Ectodermal cell (in vitro differentiated cells): ENCODE results near the gene FTL. TPM values are rescaled to one million over a fixed set of nuclear protein-coding genes. Genes with fewer than 3 reads are reported as not detected.
"Not testable (repeated sequence)": the region's sequence is repeated elsewhere in the genome, so short reads cannot be mapped to it uniquely, and the experiment has no call there.

Source experiments
- H3K27ac ChIP-seq: 2 replicates; pipeline ENCODE4 v1.7.0; 2013; ENCODE audit warnings: mild to moderate bottlenecking, low read depth, low read length; ENCODE audit not compliant: insufficient read depth, poor library complexity, severe bottlenecking
- H3K27me3 ChIP-seq: 2 replicates; pipeline ENCODE4 v1.7.0; 2013; ENCODE audit warnings: mild to moderate bottlenecking, low read length; ENCODE audit not compliant: insufficient read depth, control insufficient read depth, poor library complexity, severe bottlenecking
- H3K36me3 ChIP-seq: one replicate; pipeline ENCODE4 v1.7.0; 2013; ENCODE audit warnings: low read length; ENCODE audit not compliant: control insufficient read depth, insufficient read depth
- H3K4me1 ChIP-seq: one replicate; pipeline ENCODE4 v1.7.0; 2013; ENCODE audit warnings: low read length; ENCODE audit not compliant: control insufficient read depth, insufficient read depth
- H3K4me3 ChIP-seq: 2 replicates; pipeline ENCODE4 v1.7.0; 2013; ENCODE audit warnings: low read depth, low read length, control low read depth; ENCODE audit not compliant: insufficient read depth
- H3K9me3 ChIP-seq: 2 replicates; pipeline ENCODE4 v1.7.0; 2013; ENCODE audit warnings: mild to moderate bottlenecking, low read length, moderate library complexity; ENCODE audit not compliant: control insufficient read depth
- WGBS, 2 experiments: methylation state at CpG; one replicate each; pipeline ENCODE4 v1.1.7; 2013; ENCODE audit warnings: missing lambda C conversion rate in 2 of 2; 5-methylcytosine and 5-hydroxymethylcytosine counted together
- polyA plus RNA-seq, 4 experiments: library from polyadenylated mRNA; stranded (reverse); fragments of 50-300 nt; gene quantifications; one replicate each; pipeline ENCODE4 v1.2.3, GENCODE V29; 2013

FTL gene
- polyA plus RNA-seq (2013, experiment 1 of 4), result 2,241 TPM
- polyA plus RNA-seq (2013, experiment 2 of 4), result 2,027 TPM
- polyA plus RNA-seq (2013, experiment 3 of 4), result 1,586 TPM
- polyA plus RNA-seq (2013, experiment 4 of 4), result 1,567 TPM

GRCh38 chr19:48965040-48965805 lies at the start of gene FTL:
Gene FTL, plus strand, starts transcription at chr19:48965309. Its CDS starts 199 bp downstream, at chr19:48965508.
- Histone ChIP-seq H3K4me3 (peak within 1 kb of the TSS; percentile 66), H3K36me3 (peaks cover 22% of the 10 kb centered on the region), H3K27ac (peak within 1 kb of the TSS; percentile 64), H3K9me3 (no peaks in the 10 kb centered on the region), H3K4me1 (peaks cover 23% of the 10 kb centered on the region), H3K27me3 (no peaks in the 10 kb centered on the region)
- 0% methylated on average over 50 of the region's 52 CpGs for WGBS, 2 experiments

DNA sequence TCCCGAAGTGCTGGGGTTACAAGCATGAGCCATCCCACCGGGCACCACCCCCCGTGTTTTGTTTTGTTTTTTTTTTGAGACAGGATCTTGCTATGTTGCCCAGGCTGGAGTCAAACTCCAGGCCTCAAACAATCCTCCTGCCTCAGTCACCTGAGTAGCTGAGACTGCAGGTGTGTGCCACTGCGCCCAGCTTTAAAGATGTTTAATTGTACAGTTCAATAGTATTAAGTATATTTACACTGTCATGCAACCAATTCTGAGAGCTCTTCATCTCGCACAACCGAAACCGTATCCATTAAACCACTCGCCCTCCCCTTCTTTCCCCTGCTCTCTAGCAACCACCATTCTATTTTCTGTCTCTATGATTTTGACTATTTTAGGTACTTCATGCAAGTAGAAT lies 49.4 kb upstream of the FTL start:
- H3K27me3 ChIP-seq, result no peaks in the 10 kb centered on the region
- WGBS, 2 experiments, result 84 to 86% methylated on average over 7 to 8 of the region's 8 CpGs
- H3K9me3 ChIP-seq, result no peaks in the 10 kb centered on the region
- no peaks in the 10 kb centered on the region for H3K4me1 ChIP-seq
- no peak overlapping the region for H3K4me3 ChIP-seq
- H3K27ac ChIP-seq, result no peak overlapping the region
- peaks cover 23% of the 10 kb centered on the region for H3K36me3 ChIP-seq

DNA sequence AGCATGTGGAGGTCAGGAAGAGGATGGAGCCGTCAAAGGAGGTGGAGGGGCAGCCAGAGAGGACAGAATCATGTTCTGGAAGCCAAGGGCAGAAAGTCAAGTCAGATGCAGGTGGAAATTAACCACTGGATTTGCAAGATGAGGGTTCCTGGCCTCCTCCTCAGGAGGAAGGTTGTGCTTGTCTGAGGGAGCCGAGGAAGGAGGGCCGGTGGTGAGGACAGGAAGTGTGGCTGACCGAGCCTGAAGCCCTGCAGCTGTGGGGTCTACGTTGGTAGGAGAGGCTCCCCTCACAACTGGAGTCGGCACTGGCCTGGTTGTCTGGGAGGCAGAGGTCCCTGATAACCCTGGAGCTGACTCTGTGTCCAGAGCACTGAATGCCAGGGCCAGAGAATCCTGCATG lies 47.0 kb upstream of the FTL start:
- WGBS, 2 experiments, result 94 to 95% methylated on average over 6 of the region's 6 CpGs
- H3K27me3 ChIP-seq, result no peaks in the 10 kb centered on the region
- H3K4me1 ChIP-seq, result no peaks in the 10 kb centered on the region
- no peaks in the 10 kb centered on the region for H3K9me3 ChIP-seq
- peaks cover 11% of the 10 kb centered on the region for H3K36me3 ChIP-seq
- H3K27ac ChIP-seq, result no peak overlapping the region
- H3K4me3 ChIP-seq, result no peak overlapping the region

DNA sequence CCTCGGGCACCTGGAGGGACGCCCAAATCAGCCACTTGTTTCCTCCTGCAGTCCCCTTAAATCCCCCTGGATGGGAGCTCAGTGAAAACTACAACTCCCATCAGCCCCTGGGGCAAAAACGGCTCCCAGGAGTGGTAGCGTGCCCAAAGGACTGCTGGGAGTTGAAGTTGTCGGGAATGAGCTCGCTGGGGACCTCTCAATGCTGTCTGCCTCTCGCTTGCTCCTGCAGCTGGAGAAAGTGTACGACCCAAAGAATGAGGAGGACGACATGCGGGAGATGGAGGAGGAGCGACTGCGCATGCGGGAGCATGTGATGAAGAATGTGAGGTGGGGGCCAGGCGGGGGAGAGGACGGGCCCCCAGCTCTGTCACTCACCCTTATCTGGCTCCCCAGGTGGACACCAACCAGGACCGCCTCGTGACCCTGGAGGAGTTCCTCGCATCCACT lies 46.3 kb upstream of the FTL start:
- Histone ChIP-seq H3K36me3 (peaks cover 11% of the 10 kb centered on the region), H3K27ac (no peak overlapping the region), H3K27me3 (no peaks in the 10 kb centered on the region), H3K4me1 (no peaks in the 10 kb centered on the region), H3K9me3 (no peaks in the 10 kb centered on the region), H3K4me3 (no peak overlapping the region)
- 84 to 85% methylated on average over 18 of the region's 18 CpGs for WGBS, 2 experiments

DNA sequence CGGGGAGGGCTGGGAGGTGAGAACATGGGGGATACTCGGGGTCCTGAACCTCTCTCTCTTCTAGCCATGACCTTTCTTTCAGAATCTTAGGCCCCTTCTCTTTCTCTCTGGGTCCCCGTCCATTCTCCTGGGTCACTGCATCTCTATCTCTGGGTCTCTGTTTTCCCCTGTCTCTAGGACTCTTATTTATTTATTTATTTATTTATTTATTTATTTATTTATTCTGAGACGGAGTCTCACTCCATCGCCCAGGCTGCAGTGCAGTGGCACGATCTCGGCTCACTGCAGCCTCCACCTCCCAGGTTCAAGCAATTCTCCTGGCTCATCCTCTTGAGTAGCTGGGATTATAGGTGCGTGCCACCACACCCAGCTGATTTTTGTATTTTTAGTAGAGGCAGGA lies 45.8 kb upstream of the FTL start:
- peaks cover 11% of the 10 kb centered on the region for H3K36me3 ChIP-seq
- 92% methylated on average over 8 of the region's 8 CpGs for WGBS, 2 experiments
- H3K4me1 ChIP-seq, H3K27me3 ChIP-seq, H3K27ac ChIP-seq, H3K9me3 ChIP-seq, H3K4me3 ChIP-seq: not testable (repeated sequence)

- no peak overlapping the region for H3K27ac ChIP-seq
- H3K9me3 ChIP-seq, result no peaks in the 10 kb centered on the region
- 84 to 86% methylated on average over 10 of the region's 10 CpGs for WGBS, 2 experiments
- no peaks in the 10 kb centered on the region for H3K27me3 ChIP-seq
- H3K36me3 ChIP-seq, result peaks cover 3% of the 10 kb centered on the region
- no peak overlapping the region for H3K4me3 ChIP-seq
- no peaks in the 10 kb centered on the region for H3K4me1 ChIP-seq
Measured at GRCh38 chr19:48920949-48921348, 44.2 kb upstream of the FTL start.

DNA sequence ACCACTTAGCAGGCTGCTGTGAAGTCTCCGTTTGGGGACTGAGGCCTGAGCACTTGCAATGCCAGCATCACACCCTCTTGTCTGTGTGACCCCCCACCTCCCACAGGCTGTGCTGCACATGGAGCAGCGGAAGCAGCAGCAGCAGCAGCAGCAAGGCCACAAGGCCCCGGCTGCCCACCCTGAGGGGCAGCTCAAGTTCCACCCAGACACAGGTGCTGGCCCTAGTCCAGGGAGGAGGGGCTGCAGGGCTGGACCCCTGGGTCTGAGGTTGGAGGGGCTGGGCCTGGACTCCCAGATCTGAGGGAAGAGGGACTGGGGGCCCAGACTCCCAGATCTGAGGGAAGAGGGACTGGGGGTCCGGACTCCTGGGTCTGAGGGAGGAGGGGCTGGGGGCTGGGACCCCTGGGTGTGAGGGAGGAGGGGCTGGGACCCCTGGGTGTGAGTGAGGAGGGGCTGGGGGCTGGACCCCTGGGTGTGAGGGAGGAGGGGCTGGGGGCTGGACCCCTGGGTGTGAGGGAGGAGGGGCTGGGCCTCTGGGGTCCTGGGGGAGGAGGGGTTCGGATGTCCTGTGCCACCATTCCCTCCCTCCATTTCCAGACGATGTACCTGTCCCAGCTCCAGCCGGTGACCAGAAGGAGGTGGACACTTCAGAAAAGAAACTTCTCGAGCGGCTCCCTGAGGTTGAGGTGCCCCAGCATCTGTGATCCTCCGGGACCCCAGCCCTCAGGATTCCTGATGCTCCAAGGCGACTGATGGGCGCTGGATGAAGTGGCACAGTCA lies 43.2 kb upstream of the FTL start:
- Histone ChIP-seq H3K4me1 (no peaks in the 10 kb centered on the region), H3K27ac (no peak overlapping the region), H3K36me3 (no peaks in the 10 kb centered on the region), H3K27me3 (no peaks in the 10 kb centered on the region), H3K9me3 (no peaks in the 10 kb centered on the region), H3K4me3 (no peak overlapping the region)
- 95 to 96% methylated on average over 12 of the region's 12 CpGs for WGBS, 2 experiments

DNA sequence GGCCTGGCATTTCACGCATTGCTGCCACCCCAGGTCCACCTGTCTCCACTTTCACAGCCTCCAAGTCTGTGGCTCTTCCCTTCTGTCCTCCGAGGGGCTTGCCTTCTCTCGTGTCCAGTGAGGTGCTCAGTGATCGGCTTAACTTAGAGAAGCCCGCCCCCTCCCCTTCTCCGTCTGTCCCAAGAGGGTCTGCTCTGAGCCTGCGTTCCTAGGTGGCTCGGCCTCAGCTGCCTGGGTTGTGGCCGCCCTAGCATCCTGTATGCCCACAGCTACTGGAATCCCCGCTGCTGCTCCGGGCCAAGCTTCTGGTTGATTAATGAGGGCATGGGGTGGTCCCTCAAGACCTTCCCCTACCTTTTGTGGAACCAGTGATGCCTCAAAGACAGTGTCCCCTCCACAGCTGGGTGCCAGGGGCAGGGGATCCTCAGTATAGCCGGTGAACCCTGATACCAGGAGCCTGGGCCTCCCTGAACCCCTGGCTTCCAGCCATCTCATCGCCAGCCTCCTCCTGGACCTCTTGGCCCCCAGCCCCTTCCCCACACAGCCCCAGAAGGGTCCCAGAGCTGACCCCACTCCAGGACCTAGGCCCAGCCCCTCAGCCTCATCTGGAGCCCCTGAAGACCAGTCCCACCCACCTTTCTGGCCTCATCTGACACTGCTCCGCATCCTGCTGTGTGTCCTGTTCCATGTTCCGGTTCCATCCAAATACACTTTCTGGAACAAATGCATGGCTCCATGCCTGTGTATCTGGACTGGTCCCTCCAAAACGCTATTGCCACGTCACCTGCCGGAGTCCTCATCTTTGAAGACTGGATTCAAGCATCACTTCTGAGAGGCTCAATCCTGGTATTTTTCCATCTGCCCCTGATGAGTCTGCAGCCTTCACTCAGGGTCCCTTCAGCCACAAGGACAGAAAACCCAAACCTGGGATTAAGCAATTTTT lies 42.3 kb upstream of the FTL start:
- Histone ChIP-seq H3K4me3 (no peak overlapping the region), H3K4me1 (no peaks in the 10 kb centered on the region), H3K9me3 (no peaks in the 10 kb centered on the region), H3K27me3 (no peaks in the 10 kb centered on the region), H3K27ac (no peak overlapping the region), H3K36me3 (no peaks in the 10 kb centered on the region)
- WGBS, 2 experiments, result 91 to 92% methylated on average over 18 of the region's 18 CpGs

- no peak overlapping the region for H3K27ac ChIP-seq
- H3K9me3 ChIP-seq, result no peaks in the 10 kb centered on the region
- H3K4me1 ChIP-seq, result no peaks in the 10 kb centered on the region
- no peak overlapping the region for H3K4me3 ChIP-seq
- H3K27me3 ChIP-seq, result no peaks in the 10 kb centered on the region
- 86 to 88% methylated on average over 11 of the region's 11 CpGs for WGBS, 2 experiments
- no peaks in the 10 kb centered on the region for H3K36me3 ChIP-seq
Measured at GRCh38 chr19:48925240-48925843, 39.8 kb upstream of the FTL start.
